ENCODE measurements around the gene ERGIC1. TPM values are rescaled to one million over a fixed set of nuclear protein-coding genes. Genes with fewer than 3 reads are reported as not detected.

ERGIC1 gene
- polyA plus RNA-seq, 4 donors: 58.1 to 127 (median 94.1) TPM

DNA sequence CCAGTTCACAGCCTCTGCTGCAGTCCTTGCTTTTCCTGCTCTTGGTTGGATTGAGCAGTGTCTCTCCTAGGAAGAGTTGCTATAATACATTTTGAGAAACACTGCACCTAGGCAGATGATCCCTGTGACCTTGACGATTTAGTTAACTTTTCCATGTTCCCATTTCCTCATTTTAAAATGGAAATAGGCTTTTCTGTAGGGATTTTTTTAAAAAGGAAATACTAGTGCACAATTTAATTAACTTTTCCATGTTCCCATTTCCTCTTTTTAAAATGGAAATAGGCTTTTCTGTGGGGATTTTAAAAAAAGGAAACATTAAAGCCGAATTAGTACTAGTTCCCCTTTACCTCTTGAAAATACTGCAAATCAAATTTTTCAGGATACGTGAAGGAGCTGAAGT lies 154.2 kb downstream of the ERGIC1 start:
- no peak for FAIRE-seq
- DNase-seq: no peak
- H3K27me3 ChIP-seq (ENCODE audit: control insufficient read depth in 3 of 3, insufficient read depth in 3 of 3, low read length in 3 of 3): no peaks in the 10 kb centered on the region
- H3K27ac ChIP-seq (ENCODE audit: low read depth in 1 of 3, low read length in 2 of 3): no peak overlapping the region
- 70 to 75% (median 70%) methylated on average over 3 of the region's 3 CpGs for WGBS, 3 donors
- H3K36me3 ChIP-seq (ENCODE audit: control insufficient read depth in 3 of 3, insufficient read depth in 2 of 3, low read depth in 1 of 3, low read length in 3 of 3): peaks cover 0 to 23% (median 2%) of the 10 kb centered on the region in 3 donors
- H3K4me1 ChIP-seq (ENCODE audit: control insufficient read depth in 3 of 3, insufficient read depth in 2 of 3, low read depth in 1 of 3, low read length in 2 of 3): peaks cover 0 to 7% (median 5%) of the 10 kb centered on the region in 3 donors
- no peaks in the 10 kb centered on the region for H3K9me3 ChIP-seq (ENCODE audit: control insufficient read depth in 2 of 2, insufficient read depth in 1 of 2, low read depth in 1 of 2, low read length in 1 of 2)
- H3K4me3 ChIP-seq (ENCODE audit: low read depth in 1 of 3, low read length in 3 of 3): no peak overlapping the region

GRCh38 chr5:172990776-172991175 lies 156.7 kb downstream of the ERGIC1 start:
- Histone ChIP-seq H3K4me3 (ENCODE audit: low read depth in 1 of 3, low read length in 3 of 3) (no peak overlapping the region), H3K27ac (ENCODE audit: low read depth in 1 of 3, low read length in 2 of 3) (no peak overlapping the region), H3K36me3 (ENCODE audit: control insufficient read depth in 3 of 3, insufficient read depth in 2 of 3, low read depth in 1 of 3, low read length in 3 of 3) (peaks cover 3 to 34% (median 8%) of the 10 kb centered on the region in 3 donors), H3K27me3 (ENCODE audit: control insufficient read depth in 3 of 3, insufficient read depth in 3 of 3, low read length in 3 of 3) (no peaks in the 10 kb centered on the region), H3K9me3 (ENCODE audit: control insufficient read depth in 2 of 2, insufficient read depth in 1 of 2, low read depth in 1 of 2, low read length in 1 of 2) (no peaks in the 10 kb centered on the region), H3K4me1 (ENCODE audit: control insufficient read depth in 3 of 3, insufficient read depth in 2 of 3, low read depth in 1 of 3, low read length in 2 of 3) (peaks cover 0 to 4% (median 0%) of the 10 kb centered on the region in 3 donors)
- WGBS, 3 donors: 90 to 91% (median 91%) methylated on average over 8 of the region's 8 CpGs
- DNase-seq (no peak), FAIRE-seq (no peak)

- FAIRE-seq: no peak
These were observed 160.4 kb downstream of the ERGIC1 start for GRCh38 chr5:172994405-172994804.

GRCh38 chr5:172999372-172999973 lies 165.4 kb downstream of the ERGIC1 start:
- H3K36me3 ChIP-seq (ENCODE audit: control insufficient read depth in 3 of 3, insufficient read depth in 2 of 3, low read depth in 1 of 3, low read length in 3 of 3): peaks cover 3 to 26% (median 4%) of the 10 kb centered on the region in 3 donors
- DNase-seq: no peak
- H3K27ac ChIP-seq (ENCODE audit: low read depth in 1 of 3, low read length in 2 of 3): no peak overlapping the region
- no peak for FAIRE-seq
- peaks cover 0 to 7% (median 0%) of the 10 kb centered on the region in 3 donors for H3K4me1 ChIP-seq (ENCODE audit: control insufficient read depth in 3 of 3, insufficient read depth in 2 of 3, low read depth in 1 of 3, low read length in 2 of 3)
- no peaks in the 10 kb centered on the region for H3K27me3 ChIP-seq (ENCODE audit: control insufficient read depth in 3 of 3, insufficient read depth in 3 of 3, low read length in 3 of 3)
- H3K9me3 ChIP-seq (ENCODE audit: control insufficient read depth in 2 of 2, insufficient read depth in 1 of 2, low read depth in 1 of 2, low read length in 1 of 2): no peaks in the 10 kb centered on the region
- no peak overlapping the region for H3K4me3 ChIP-seq (ENCODE audit: low read depth in 1 of 3, low read length in 3 of 3)
- 68 to 74% (median 70%) methylated on average over 3 of the region's 3 CpGs for WGBS, 3 donors

More at GRCh38 chr5:172994405-172994804, 160.4 kb downstream of the ERGIC1 start:
- Histone ChIP-seq H3K4me3 (ENCODE audit: low read depth in 1 of 3, low read length in 3 of 3) (no peak overlapping the region), H3K9me3 (ENCODE audit: control insufficient read depth in 2 of 2, insufficient read depth in 1 of 2, low read depth in 1 of 2, low read length in 1 of 2) (no peaks in the 10 kb centered on the region), H3K27me3 (ENCODE audit: control insufficient read depth in 3 of 3, insufficient read depth in 3 of 3, low read length in 3 of 3) (no peaks in the 10 kb centered on the region), H3K27ac (ENCODE audit: low read depth in 1 of 3, low read length in 2 of 3) (no peak overlapping the region), H3K36me3 (ENCODE audit: control insufficient read depth in 3 of 3, insufficient read depth in 2 of 3, low read depth in 1 of 3, low read length in 3 of 3) (peaks cover 3 to 35% (median 9%) of the 10 kb centered on the region in 3 donors), H3K4me1 (ENCODE audit: control insufficient read depth in 3 of 3, insufficient read depth in 2 of 3, low read depth in 1 of 3, low read length in 2 of 3) (no peaks in the 10 kb centered on the region)
- 91 to 97% (median 95%) methylated on average over 2 of the region's 2 CpGs for WGBS, 3 donors
- DNase-seq: no peak

DNA sequence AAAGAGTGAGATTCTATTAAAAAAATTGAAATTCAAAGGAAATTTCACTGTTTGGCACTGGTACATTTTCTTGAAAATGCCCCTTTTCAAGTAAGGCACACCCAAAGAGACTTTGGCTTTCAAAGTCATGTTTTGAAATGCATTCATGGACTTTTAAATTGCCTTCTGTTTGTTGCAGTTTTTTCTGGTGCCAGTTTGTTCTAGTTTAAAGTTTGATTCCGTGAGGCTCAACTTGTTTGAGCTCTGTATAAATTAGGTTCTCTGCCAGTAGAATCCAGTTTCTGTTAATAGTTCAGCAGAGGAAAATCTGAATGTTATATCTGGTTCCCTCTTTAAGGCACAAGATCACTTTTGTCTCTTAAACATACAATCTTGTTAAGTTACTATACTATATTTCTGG lies 165.9 kb downstream of the ERGIC1 start:
- H3K27me3 ChIP-seq (ENCODE audit: control insufficient read depth in 3 of 3, insufficient read depth in 3 of 3, low read length in 3 of 3): no peaks in the 10 kb centered on the region
- no peak overlapping the region for H3K4me3 ChIP-seq (ENCODE audit: low read depth in 1 of 3, low read length in 3 of 3)
- H3K27ac ChIP-seq (ENCODE audit: low read depth in 1 of 3, low read length in 2 of 3): no peak overlapping the region
- peaks cover 0 to 7% (median 0%) of the 10 kb centered on the region in 3 donors for H3K4me1 ChIP-seq (ENCODE audit: control insufficient read depth in 3 of 3, insufficient read depth in 2 of 3, low read depth in 1 of 3, low read length in 2 of 3)
- FAIRE-seq: no peak
- DNase-seq: no peak
- 61 to 79% (median 72%) methylated on average over 1 of the region's 1 CpG for WGBS, 3 donors
- H3K9me3 ChIP-seq (ENCODE audit: control insufficient read depth in 2 of 2, insufficient read depth in 1 of 2, low read depth in 1 of 2, low read length in 1 of 2): no peaks in the 10 kb centered on the region
- peaks cover 3 to 24% (median 4%) of the 10 kb centered on the region in 3 donors for H3K36me3 ChIP-seq (ENCODE audit: control insufficient read depth in 3 of 3, insufficient read depth in 2 of 3, low read depth in 1 of 3, low read length in 3 of 3)

DNA sequence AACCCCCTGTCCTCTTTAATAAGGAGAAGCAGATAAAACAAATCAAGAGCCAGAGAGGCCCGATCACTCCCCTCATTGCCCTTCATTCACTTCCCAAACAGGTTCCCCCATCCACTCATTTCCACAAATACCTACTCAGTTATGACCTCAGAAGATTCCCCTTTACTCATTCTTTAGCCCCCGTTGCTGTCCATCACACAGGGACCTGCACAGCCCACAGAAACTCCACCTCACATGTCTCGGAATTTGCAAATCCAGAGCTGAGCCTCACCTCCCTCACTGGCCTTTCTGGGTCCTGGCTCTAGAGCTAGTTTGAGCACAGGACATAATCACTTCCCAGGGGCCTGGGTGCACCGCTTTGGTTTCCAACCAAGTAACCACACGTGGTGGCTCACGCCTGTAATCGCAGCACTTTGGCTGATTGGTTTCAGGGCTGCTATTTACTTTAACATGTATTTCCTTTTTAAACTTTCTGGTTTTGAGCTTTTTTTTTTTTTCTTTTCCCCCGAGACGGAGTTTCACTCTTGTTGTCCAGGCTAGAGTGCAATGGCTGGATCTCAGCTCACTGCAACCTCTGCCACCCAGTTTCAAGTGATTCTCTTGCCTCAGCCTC lies 167.3 kb downstream of the ERGIC1 start:
- Histone ChIP-seq H3K36me3 (ENCODE audit: control insufficient read depth in 3 of 3, insufficient read depth in 2 of 3, low read depth in 1 of 3, low read length in 3 of 3) (peaks cover 0 to 15% (median 0%) of the 10 kb centered on the region in 3 donors), H3K27me3 (ENCODE audit: control insufficient read depth in 3 of 3, insufficient read depth in 3 of 3, low read length in 3 of 3) (no peaks in the 10 kb centered on the region), H3K27ac (ENCODE audit: low read depth in 1 of 3, low read length in 2 of 3) (no peak overlapping the region), H3K4me3 (ENCODE audit: low read depth in 1 of 3, low read length in 3 of 3) (no peak overlapping the region), H3K4me1 (ENCODE audit: control insufficient read depth in 3 of 3, insufficient read depth in 2 of 3, low read depth in 1 of 3, low read length in 2 of 3) (peaks cover 0 to 7% (median 0%) of the 10 kb centered on the region in 3 donors), H3K9me3 (ENCODE audit: control insufficient read depth in 2 of 2, insufficient read depth in 1 of 2, low read depth in 1 of 2, low read length in 1 of 2) (no peaks in the 10 kb centered on the region)
- DNase-seq (no peak), FAIRE-seq (no peak)
- WGBS, 3 donors: 67 to 84% (median 72%) methylated on average over 9 of the region's 9 CpGs

Other genes with a start within 250 kb of the ERGIC1 start
- 10 to 100 TPM in 2 of 4 donors, 1 to 10 TPM in 2; 2.7 to 21.0 (median 10.9) TPM for gene NEURL1B, start 193.0 kb upstream of the ERGIC1 start, polyA plus RNA-seq
- 100 to 1,000 TPM in 2 of 4 donors, 10 to 100 TPM in 2; 64.4 to 216 (median 109) TPM for gene DUSP1, start 63.1 kb upstream of the ERGIC1 start, polyA plus RNA-seq
- gene RPL26L1, start 125.2 kb downstream of the ERGIC1 start, polyA plus RNA-seq: 10 to 100 TPM; 34.4 to 99.2 (median 43.2) TPM
- gene ATP6V0E1, start 149.5 kb downstream of the ERGIC1 start, polyA plus RNA-seq: 100 to 1,000 TPM; 170 to 230 (median 199) TPM
- gene CREBRF, start 222.1 kb downstream of the ERGIC1 start, polyA plus RNA-seq: 10 to 100 TPM in 1 of 4 donors, 1 to 10 TPM in 3; 3.8 to 26.0 (median 6.1) TPM

Measured in small intestine (tissue), 7 donors.